GM12878 (cell line): Measurements from ENCODE around the gene ZNF93. TPM values are rescaled to one million over a fixed set of nuclear protein-coding genes. Genes with fewer than 3 reads are reported as not detected.

ENCODE experiments used
- ATAC-seq: fragments of 200-7000 bp; cut with Tn5 transposase; 3 replicates; pipeline ENCODE4 v1.9.1; 2020; ENCODE audit warnings: mild to moderate bottlenecking, moderate library complexity
- BruUV-seq: library from RNA; stranded (reverse); fragments of 400-500 nt; replicated peaks from 2 replicates; lab custom pipeline; 2021; lab: Mats Ljungman, UMichigan
- CTCF ChIA-PET: fragments of 300-600 bp; sonication (Branson Sonifier 250); formaldehyde crosslinking; extraction: SDS; loops from one replicate; lab custom pipeline; 2021; ENCODE audit warnings: inconsistent platforms; lab: Yijun Ruan, JAX
- POLR2A ChIA-PET: fragments of 350-600 bp; formaldehyde crosslinking; extraction: SDS; loops from one replicate; lab custom pipeline; 2021; ENCODE audit warnings: inconsistent platforms; lab: Charles Lee
- RAD21 ChIA-PET: fragments of 300-600 bp; sonication (Branson Sonifier 250); formaldehyde crosslinking; loops from one replicate; lab custom pipeline; 2023; ENCODE audit warnings: antibody characterized with exemption; ENCODE audit not compliant: unreplicated experiment; lab: Charles Lee
- SMC1A ChIA-PET: fragments of 300-600 bp; sonication (Branson Sonifier 250); formaldehyde crosslinking; loops from one replicate; lab custom pipeline; 2023; ENCODE audit not compliant: unreplicated experiment, uncharacterized antibody; lab: Charles Lee
- DNase-seq: peaks from one replicate; pipeline ENCODE4 v3.0.0-alpha.2; 2011; ENCODE audit warnings: low read depth, low spot score
- FAIRE-seq: peaks from 3 replicates; lab custom pipeline; 2011; peaks lifted over from hg19 to GRCh38; lab: Jason Lieb, UNC
- H2AFZ ChIP-seq: 2 replicates; pipeline ENCODE4 v1.6.0; 2011; ENCODE audit warnings: low read depth, low read length, control low read depth; ENCODE audit not compliant: control insufficient read depth
- H3K27ac ChIP-seq: 2 replicates; pipeline ENCODE4 v1.5.1; 2011; ENCODE audit warnings: control low read depth; ENCODE audit not compliant: control insufficient read depth, insufficient read depth
- H3K27me3 ChIP-seq, 2 experiments: replicated peaks in 1 of 2; 2 replicates each; pipeline versions ENCODE4 v1.6.0 to v1.6.1; 2011; ENCODE audit warnings: low read length in 1 of 2; ENCODE audit not compliant: control insufficient read depth in 2 of 2, insufficient read depth in 2 of 2
- H3K36me3 ChIP-seq, 2 experiments: 2 replicates each; pipeline ENCODE4 v1.5.1; 2011; ENCODE audit warnings: low read length in 1 of 2; ENCODE audit not compliant: control insufficient read depth in 2 of 2, insufficient read depth in 2 of 2
- H3K4me1 ChIP-seq: 2 replicates; pipeline ENCODE4 v1.6.1; 2011; ENCODE audit warnings: mild to moderate bottlenecking, low read length, moderate library complexity, mixed read lengths; ENCODE audit not compliant: control insufficient read depth, insufficient read depth
- H3K4me2 ChIP-seq: 2 replicates; pipeline ENCODE4 v1.6.0; 2011; ENCODE audit warnings: control low read depth; ENCODE audit not compliant: control insufficient read depth, insufficient read depth
- H3K4me3 ChIP-seq: fragments of 200-600 bp; sonication (generic); 2 replicates; pipeline ENCODE4 v1.5.1; 2016
- H3K79me2 ChIP-seq: 2 replicates; pipeline ENCODE4 v1.6.0; 2011; ENCODE audit warnings: low read length; ENCODE audit not compliant: control insufficient read depth, insufficient read depth
- H3K9ac ChIP-seq: 2 replicates; pipeline ENCODE4 v1.8.0; 2011; ENCODE audit warnings: low read length, control low read depth, mixed read lengths; ENCODE audit not compliant: control insufficient read depth, insufficient read depth
- H3K9me3 ChIP-seq: replicated peaks from 3 replicates; pipeline ENCODE4 v1.5.1; 2011; ENCODE audit warnings: mild to moderate bottlenecking, low read length; ENCODE audit not compliant: control insufficient read depth, insufficient read depth
- H4K20me1 ChIP-seq: 2 replicates; pipeline ENCODE4 v1.6.0; 2011; ENCODE audit not compliant: control insufficient read depth, insufficient read depth
- BACH1 ChIP-seq: fragments of 450-650 bp; IDR thresholded peaks from 2 replicates; pipeline ENCODE4 v1.6.1; 2017; ENCODE audit warnings: mild to moderate bottlenecking, borderline replicate concordance
- CEBPZ ChIP-seq: fragments of 150-350 bp; IDR thresholded peaks from 2 replicates; pipeline ENCODE4 v1.6.1; 2016; ENCODE audit warnings: low read depth, low read length
- MEF2B ChIP-seq: fragments of 450-650 bp; IDR thresholded peaks from 2 replicates; pipeline ENCODE4 v1.6.1; 2018; ENCODE audit warnings: mild to moderate bottlenecking, moderate library complexity; ENCODE audit not compliant: partially characterized antibody, poor library complexity, severe bottlenecking
- NBN ChIP-seq: fragments of 450-650 bp; IDR thresholded peaks from 2 replicates; pipeline ENCODE4 v1.6.1; 2016
- TCF12 ChIP-seq: IDR thresholded peaks from 2 replicates; pipeline ENCODE4 v1.6.1; 2011; ENCODE audit warnings: low read depth, mild to moderate bottlenecking, low read length
- WGBS: methylation state at CpG from one replicate; pipeline ENCODE4 v1.1.6; 2016; ENCODE audit warnings: low lambda C conversion rate; ENCODE audit not compliant: insufficient replicate concordance, insufficient coverage; ENCODE audit errors: missing lambda C conversion rate; 5-methylcytosine and 5-hydroxymethylcytosine counted together
- in situ Hi-C: fragments of 300-500 bp; cut with MboI; formaldehyde crosslinking; loops from 9 replicates; pipeline ENCODE4 v1.14.3; 2018; ENCODE audit warnings: mixed read lengths
- intact Hi-C: fragments of 100-400 bp; cut with micrococcal nuclease; formaldehyde crosslinking; loops from one replicate; pipeline ENCODE4 v1.14.2; 2022; ENCODE audit not compliant: unreplicated experiment
- polyA plus RNA-seq, 11 experiments: library from polyadenylated mRNA; depleted of rRNA in 4 of 11; unstranded in 6 of 11; stranded (reverse) in 5 of 11; fragments of >200 nt; fragmentation: Nextera tagmentation in 4 of 11; fragmentation: Illumina TruSeq in 1 of 11; extraction: Ambion mirVana in 4 of 11; extraction: Trizol in 1 of 11; gene quantifications; 1 replicate in 1 of 11; 2 replicates in 10 of 11; pipeline versions ENCODE4 v1.2.1 to v1.2.3, GENCODE V29; 2011 to 2016; ENCODE audit warnings: inconsistent platforms in 2 of 11, missing spikeins in 2 of 11, low read depth in 1 of 11
- total RNA-seq, 4 experiments: library from RNA; depleted of rRNA in 3 of 4; stranded (reverse); fragments of >200 nt in 3 of 4; fragmentation: Illumina TruSeq in 1 of 4; extraction: Trizol in 1 of 4; gene quantifications; 2 replicates each; pipeline versions ENCODE4 v1.2.1 to v1.2.3, GENCODE V29; 2013 to 2021

ZNF93 gene
- total and polyA plus RNA-seq, 10 of the 15 experiments (the other 5 are each of a cell fraction or from before 2014, with no cell fraction given), result 0.70 to 7.9 (median 1.9) TPM

- ChIA-PET RAD21 (no interaction called here), CTCF (no interaction called here)
- H3K27me3 ChIP-seq, result no peaks in the 10 kb centered on the region
- no peak for TF ChIP-seq NBN
- TF ChIP-seq TCF12, result no peak
- no peak for TF ChIP-seq MEF2B
- TF ChIP-seq CEBPZ, result no peak
- no peak for TF ChIP-seq BACH1
- TF ChIP-seq, all 136 proteins: peak for 0
- 33% methylated on average over 25 of the region's 29 CpGs for WGBS
- intact Hi-C loops, result no loop called here
- Histone ChIP-seq H3K4me3 (no peak overlapping the region), H3K27ac (no peak overlapping the region), H2AFZ (no peak overlapping the region), H3K4me2 (no peak overlapping the region), H3K9me3 (peaks cover 7% of the 10 kb centered on the region; the same call in 2 of the 3 replicates), H3K79me2 (no peaks in the 10 kb centered on the region), H3K9ac (no peak overlapping the region), H3K36me3 (no peaks in the 10 kb centered on the region), H4K20me1 (no peaks in the 10 kb centered on the region), H3K4me1 (no peaks in the 10 kb centered on the region)
- ChIA-PET POLR2A (no interaction called here), SMC1A (interaction anchor here (0.6 to 0.8 kb wide), 2 partner anchors 39 to 284 kb away, joined by 3 to 6 read pairs; no protein-coding TSS in a partner anchor)
- no TSS peak for BruUV-seq
- FAIRE-seq (no peak), DNase-seq (no peak), ATAC-seq (no peak)
- in situ Hi-C loops, result no loop called here
Observed at GRCh38 chr19:19860756-19861390, 39.9 kb upstream of the ZNF93 start.
